Measurements from ENCODE around the gene KPNA6. TPM values are rescaled to one million over a fixed set of nuclear protein-coding genes. Genes with fewer than 3 reads are reported as not detected.

The KPNA6 gene
- total RNA-seq, 1 donor from 2014 or later = 95.3 TPM

GRCh38 chr1:32066489-32066873, 41.4 kb upstream of the KPNA6 start:
- no peak for DNase-seq (ENCODE audit: low spot score)
- H3K9me3 Mint-ChIP-seq (ENCODE audit: unreplicated experiment) = no peaks in the 10 kb centered on the region
- TF ChIP-seq, protein P1, sequence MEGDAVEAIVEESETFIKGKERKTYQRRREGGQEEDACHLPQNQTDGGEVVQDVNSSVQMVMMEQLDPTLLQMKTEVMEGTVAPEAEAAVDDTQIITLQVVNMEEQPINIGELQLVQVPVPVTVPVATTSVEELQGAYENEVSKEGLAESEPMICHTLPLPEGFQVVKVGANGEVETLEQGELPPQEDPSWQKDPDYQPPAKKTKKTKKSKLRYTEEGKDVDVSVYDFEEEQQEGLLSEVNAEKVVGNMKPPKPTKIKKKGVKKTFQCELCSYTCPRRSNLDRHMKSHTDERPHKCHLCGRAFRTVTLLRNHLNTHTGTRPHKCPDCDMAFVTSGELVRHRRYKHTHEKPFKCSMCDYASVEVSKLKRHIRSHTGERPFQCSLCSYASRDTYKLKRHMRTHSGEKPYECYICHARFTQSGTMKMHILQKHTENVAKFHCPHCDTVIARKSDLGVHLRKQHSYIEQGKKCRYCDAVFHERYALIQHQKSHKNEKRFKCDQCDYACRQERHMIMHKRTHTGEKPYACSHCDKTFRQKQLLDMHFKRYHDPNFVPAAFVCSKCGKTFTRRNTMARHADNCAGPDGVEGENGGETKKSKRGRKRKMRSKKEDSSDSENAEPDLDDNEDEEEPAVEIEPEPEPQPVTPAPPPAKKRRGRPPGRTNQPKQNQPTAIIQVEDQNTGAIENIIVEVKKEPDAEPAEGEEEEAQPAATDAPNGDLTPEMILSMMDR (IDR thresholded peaks at IDR 0.05; ENCODE audit: unreplicated experiment) = no peak

DNA sequence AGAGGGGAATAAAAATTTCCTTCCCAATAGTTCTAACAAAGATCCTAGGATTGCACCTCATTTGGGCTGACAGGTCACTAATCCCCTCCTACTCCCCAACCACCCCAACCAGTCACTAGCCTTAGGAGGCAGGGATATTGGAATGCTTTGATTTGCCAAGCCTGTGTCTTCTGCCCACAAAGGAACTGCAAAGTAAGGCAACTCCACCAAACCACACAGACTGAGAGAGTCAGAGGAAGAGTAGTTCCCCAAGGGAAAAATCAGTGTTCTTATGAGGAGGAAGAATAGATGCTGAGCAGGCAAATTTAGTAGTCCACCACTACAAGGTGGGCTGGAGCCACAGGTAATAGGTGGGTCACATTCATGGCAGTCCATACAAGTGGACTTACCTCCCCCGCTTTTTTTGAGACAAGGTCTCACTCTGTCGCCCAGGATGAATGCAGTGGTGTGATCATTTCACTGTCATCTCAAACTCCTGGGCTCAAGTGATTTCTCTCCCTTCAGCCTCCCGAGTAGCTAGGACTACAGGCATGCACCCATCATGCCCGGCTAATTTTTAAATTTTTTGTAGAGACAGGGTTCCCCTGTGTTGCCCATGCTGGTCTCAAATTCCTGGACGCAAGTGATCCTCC, 38.8 kb upstream of the KPNA6 start:
- H3K4me1 Mint-ChIP-seq (ENCODE audit: unreplicated experiment) = peaks cover 33% of the 10 kb centered on the region
- no peak overlapping the region for H3K4me3 Mint-ChIP-seq (ENCODE audit: unreplicated experiment)
- DNase-seq (ENCODE audit: low spot score) = no peak
- no peaks in the 10 kb centered on the region for H3K9me3 Mint-ChIP-seq (ENCODE audit: unreplicated experiment)
- TF ChIP-seq, protein P1 (IDR thresholded peaks at IDR 0.05; ENCODE audit: unreplicated experiment) = no peak
- no peak overlapping the region for H3K27ac Mint-ChIP-seq (ENCODE audit: unreplicated experiment)
- peaks cover 11% of the 10 kb centered on the region for H3K27me3 Mint-ChIP-seq (ENCODE audit: unreplicated experiment)
- peaks cover 12% of the 10 kb centered on the region for H3K36me3 Mint-ChIP-seq (ENCODE audit: low read depth, unreplicated experiment)

More at GRCh38 chr1:32066489-32066873, 41.4 kb upstream of the KPNA6 start:
- Mint-ChIP-seq H3K4me1 (ENCODE audit: unreplicated experiment) (peaks cover 26% of the 10 kb centered on the region), H3K36me3 (ENCODE audit: low read depth, unreplicated experiment) (peaks cover 11% of the 10 kb centered on the region), H3K27ac (ENCODE audit: unreplicated experiment) (peak overlapping the region; percentile 24), H3K4me3 (ENCODE audit: unreplicated experiment) (no peak overlapping the region), H3K27me3 (ENCODE audit: unreplicated experiment) (peaks cover 7% of the 10 kb centered on the region)

- Mint-ChIP-seq H3K27me3 (ENCODE audit: unreplicated experiment) (peaks cover 11% of the 10 kb centered on the region), H3K9me3 (ENCODE audit: unreplicated experiment) (no peaks in the 10 kb centered on the region), H3K4me1 (ENCODE audit: unreplicated experiment) (peaks cover 28% of the 10 kb centered on the region), H3K36me3 (ENCODE audit: low read depth, unreplicated experiment) (peaks cover 16% of the 10 kb centered on the region), H3K27ac (ENCODE audit: unreplicated experiment) (peak overlapping the region; percentile 93), H3K4me3 (ENCODE audit: unreplicated experiment) (peak overlapping the region; percentile 91)
- DNase-seq (ENCODE audit: low spot score) = no peak
- TF ChIP-seq, protein P1 (IDR thresholded peaks at IDR 0.05; ENCODE audit: unreplicated experiment) = no peak
Measured at GRCh38 chr1:32071758-32072621, 35.9 kb upstream of the KPNA6 start.

DNA sequence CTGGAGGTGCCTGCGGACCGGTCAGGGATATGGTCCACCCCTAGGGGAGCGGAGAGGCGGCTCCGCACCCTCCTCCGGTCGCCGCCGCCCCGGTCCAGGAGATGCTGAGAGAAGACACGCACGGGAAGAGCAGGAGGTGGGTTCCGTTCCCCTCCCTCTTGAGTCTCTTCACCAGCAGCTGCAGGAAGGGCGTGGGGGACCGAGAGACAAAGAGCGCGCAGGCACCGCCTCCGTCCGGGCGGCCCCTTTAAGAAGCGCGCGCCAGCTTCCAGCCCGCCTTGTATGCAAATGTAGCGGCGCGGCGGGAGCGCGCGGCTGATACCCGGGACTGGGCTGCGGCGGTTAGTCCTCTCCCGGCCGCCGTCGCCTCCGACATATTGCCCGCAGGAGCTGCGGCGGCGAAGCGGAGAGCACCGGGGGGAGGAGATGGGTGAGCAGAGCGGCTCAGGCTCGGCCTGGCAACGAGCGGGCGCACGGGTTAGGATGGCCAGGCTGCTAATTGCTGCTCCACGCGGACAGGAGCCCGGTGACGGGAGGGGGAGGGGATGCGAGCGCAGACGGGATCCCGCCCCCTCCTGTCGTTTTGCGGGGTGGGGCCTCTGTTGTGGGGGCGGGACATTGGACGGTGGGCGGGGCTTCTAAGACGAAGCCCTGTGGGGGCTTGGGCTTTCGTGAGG, 35.1 kb upstream of the KPNA6 start, which contains the start of gene TMEM39B:
Gene TMEM39B, plus strand, starts transcription at position 318 of the 677 bp plus-strand sequence. Its CDS starts 109 bp downstream, at position 427.
- DNase-seq (ENCODE audit: low spot score) = peak; percentile 91
- Mint-ChIP-seq H3K4me1 (ENCODE audit: unreplicated experiment) (peaks cover 34% of the 10 kb centered on the region), H3K4me3 (ENCODE audit: unreplicated experiment) (peak within 1 kb of the TSS; percentile 91), H3K36me3 (ENCODE audit: low read depth, unreplicated experiment) (peaks cover 24% of the 10 kb centered on the region), H3K27me3 (ENCODE audit: unreplicated experiment) (peaks cover 11% of the 10 kb centered on the region), H3K9me3 (ENCODE audit: unreplicated experiment) (no peaks in the 10 kb centered on the region), H3K27ac (ENCODE audit: unreplicated experiment) (peak within 1 kb of the TSS; percentile 93)
- TF ChIP-seq, protein P1 (IDR thresholded peaks at IDR 0.05; ENCODE audit: unreplicated experiment) = no peak

Measured in endothelial cell (in vitro differentiated cells).